HepG2 (cell line): ENCODE data around the gene SLC5A4.

Experiments
- CBX5 ChIP-seq: sonication (generic); formaldehyde crosslinking; IDR thresholded peaks from 2 replicates; pipeline ENCODE4 v1.4.0; 2020; ENCODE audit warnings: missing genetic modification reagents, borderline replicate concordance
- CHD2 ChIP-seq: IDR thresholded peaks from 2 replicates; pipeline ENCODE4 v1.6.1; 2011; ENCODE audit warnings: low read depth, low read length, improper control_type of control experiment
- NFE2L2 ChIP-seq: fragments of 150-350 bp; IDR thresholded peaks from 2 replicates; pipeline ENCODE4 v1.6.1; 2014; ENCODE audit warnings: low read length
- SIN3A ChIP-seq: IDR thresholded peaks from 2 replicates; pipeline ENCODE4 v1.6.1; 2011; ENCODE audit warnings: low read depth, mild to moderate bottlenecking, control low read depth, low read length, borderline replicate concordance

DNA sequence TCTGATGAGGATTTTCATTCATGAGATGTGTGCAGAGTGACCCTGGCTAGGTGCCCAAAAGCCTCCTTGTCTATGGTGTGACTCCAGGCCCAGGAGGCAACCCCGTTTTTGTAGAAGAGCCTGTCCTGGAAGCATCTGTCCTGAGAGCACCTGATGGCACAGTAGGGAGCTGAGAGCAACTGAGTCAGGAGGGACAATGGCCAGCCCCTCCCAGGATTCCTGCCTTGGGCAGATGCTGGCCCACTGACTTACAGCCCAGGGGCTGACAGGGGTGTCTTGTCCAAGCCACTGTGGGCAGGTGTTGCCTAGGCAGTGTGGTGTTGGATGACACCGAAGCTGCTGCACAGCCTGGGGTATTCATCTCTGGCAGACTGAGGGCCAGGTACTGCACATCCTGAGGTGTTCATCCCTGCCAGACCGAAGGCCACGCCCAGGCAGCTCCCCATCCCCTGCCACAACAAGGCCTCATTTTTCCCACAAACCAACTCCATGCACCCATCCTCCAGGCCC, 47.1 kb downstream of the SLC5A4 start:
- TF ChIP-seq SIN3A (no peak), CHD2 (no peak), CBX5 (no peak), NFE2L2 (no peak)
